PC-3 (cell line): Measurements from ENCODE around the gene CNIH4. TPM values are rescaled to one million over a fixed set of nuclear protein-coding genes. Genes with fewer than 3 reads are reported as not detected.

Experiments used
- ATAC-seq: fragments of 200-7000 bp; cut with Tn5 transposase; 2 replicates; pipeline ENCODE4 v1.9.1; 2020; ENCODE audit warnings: mild to moderate bottlenecking, moderate library complexity
- BruUV-seq: library from RNA; stranded (reverse); fragments of 400-500 nt; replicated peaks from 2 replicates; lab custom pipeline; 2021; lab: Mats Ljungman, UMichigan
- CTCF ChIA-PET: fragments of 300-600 bp; sonication (Branson Sonifier 250); formaldehyde crosslinking; loops from one replicate; lab custom pipeline; 2022; ENCODE audit warnings: antibody characterized with exemption; lab: Charles Lee
- POLR2A ChIA-PET: fragments of 300-600 bp; sonication (Branson Sonifier 250); formaldehyde crosslinking; loops from one replicate; lab custom pipeline; 2022; ENCODE audit warnings: antibody characterized with exemption; ENCODE audit not compliant: unreplicated experiment; lab: Charles Lee
- DNase-seq: peaks from one replicate; pipeline ENCODE4 v3.0.0-alpha.2; 2015
- H2AFZ ChIP-seq: fragments of 300-600 bp; sonication (generic); 2 replicates; pipeline ENCODE4 v1.6.0; 2016; ENCODE audit warnings: antibody characterized with exemption, low read length
- H3F3A ChIP-seq: fragments of 300-600 bp; sonication (generic); one replicate; pipeline ENCODE4 v1.6.0; 2017; ENCODE audit warnings: antibody characterized with exemption, low read length, control low read depth, mild to moderate bottlenecking; ENCODE audit not compliant: unreplicated experiment
- H3K27ac ChIP-seq: fragments of 300-600 bp; sonication (generic); 2 replicates; pipeline ENCODE4 v1.5.1; 2016; ENCODE audit warnings: mild to moderate bottlenecking, low read length
- H3K27me3 ChIP-seq: fragments of 300-600 bp; sonication (generic); 2 replicates; pipeline ENCODE4 v1.6.1; 2016; ENCODE audit warnings: low read length, mixed read lengths
- H3K36me3 ChIP-seq: fragments of 300-600 bp; sonication (generic); 2 replicates; pipeline ENCODE4 v1.6.1; 2016; ENCODE audit warnings: low read depth, mixed run types, low read length, mixed read lengths
- H3K4me1 ChIP-seq: fragments of 300-600 bp; sonication (generic); 2 replicates; pipeline ENCODE4 v1.5.1; 2016; ENCODE audit warnings: low read length; ENCODE audit not compliant: insufficient read depth
- H3K4me2 ChIP-seq: fragments of 300-600 bp; sonication (generic); 2 replicates; pipeline ENCODE4 v1.6.0; 2016; ENCODE audit warnings: low read length
- H3K4me3 ChIP-seq: fragments of 300-600 bp; sonication (generic); 2 replicates; pipeline ENCODE4 v1.5.1; 2016; ENCODE audit warnings: mild to moderate bottlenecking, low read length, mixed read lengths
- H3K79me2 ChIP-seq: fragments of 300-600 bp; sonication (generic); 2 replicates; pipeline ENCODE4 v1.6.1; 2017; ENCODE audit warnings: low read length, mixed read lengths
- H3K9ac ChIP-seq: fragments of 300-600 bp; sonication (generic); 2 replicates; pipeline ENCODE4 v1.6.0; 2016; ENCODE audit warnings: mild to moderate bottlenecking, low read length
- H3K9me2 ChIP-seq: fragments of 300-600 bp; sonication (generic); replicated peaks from 2 replicates; pipeline ENCODE4 v1.6.1; 2016; ENCODE audit warnings: mixed run types, low read length, mixed read lengths
- H3K9me3 ChIP-seq: fragments of 300-600 bp; sonication (generic); 2 replicates; pipeline ENCODE4 v1.6.1; 2016; ENCODE audit warnings: low read length, mixed read lengths
- H4K20me1 ChIP-seq: fragments of 300-600 bp; sonication (generic); 2 replicates; pipeline ENCODE4 v1.6.1; 2016; ENCODE audit warnings: low read length, mixed read lengths
- CTCF ChIP-seq: fragments of 300-600 bp; sonication (generic); conservative IDR thresholded peaks from 2 replicates; pipeline ENCODE4 v1.5.1; 2017; ENCODE audit warnings: antibody characterized with exemption, low read depth, mild to moderate bottlenecking, low read length
- EZH2 ChIP-seq: fragments of 300-600 bp; sonication (generic); IDR thresholded peaks from one replicate; pipeline ENCODE4 v1.6.1; 2017; ENCODE audit warnings: antibody characterized with exemption, mild to moderate bottlenecking, low read length; ENCODE audit not compliant: unreplicated experiment
- EZH2phosphoT487 ChIP-seq: fragments of 300-600 bp; sonication (generic); IDR thresholded peaks from 2 replicates; pipeline ENCODE4 v1.6.1; 2018; ENCODE audit warnings: mild to moderate bottlenecking, antibody characterized with exemption, low read length, borderline replicate concordance
- intact Hi-C: fragments of 100-400 bp; cut with micrococcal nuclease; formaldehyde crosslinking; loops from 2 replicates; pipeline ENCODE4 v1.9.0; 2023
- total RNA-seq: library from RNA; depleted of rRNA; stranded (reverse); fragments of >200 nt; gene quantifications from 2 replicates; pipeline ENCODE4 v1.2.3, GENCODE V29; 2014

The CNIH4 gene
- total RNA-seq, 1 experiment from 2014 or later: 89.9 TPM

GRCh38 chr1:224387302-224387912 is 30.7 kb downstream of the CNIH4 start:
- Histone ChIP-seq H2AFZ (no peak overlapping the region), H3K9me3 (no peaks in the 10 kb centered on the region), H3K9ac (no peak overlapping the region), H3K79me2 (no peaks in the 10 kb centered on the region), H3K4me2 (no peak overlapping the region), H3F3A (no peaks in the 10 kb centered on the region), H4K20me1 (no peaks in the 10 kb centered on the region), H3K27ac (no peak overlapping the region), H3K4me1 (no peaks in the 10 kb centered on the region), H3K27me3 (no peaks in the 10 kb centered on the region), H3K4me3 (no peak overlapping the region), H3K9me2 (no peaks in the 10 kb centered on the region), H3K36me3 (peaks cover 59% of the 10 kb centered on the region)
- no peak for TF ChIP-seq CTCF
- no peak for TF ChIP-seq EZH2
- no peak for TF ChIP-seq EZH2phosphoT487
- DNase-seq (no peak), ATAC-seq (peak; percentile 72)
- intact Hi-C loops: no loop called here
- ChIA-PET POLR2A (interaction anchor here (0.6 kb wide), 1 partner anchor 22 kb away, joined by 4 read pairs; no protein-coding TSS in a partner anchor), CTCF (no interaction called here)
- no TSS peak for BruUV-seq

- Histone ChIP-seq H2AFZ (no peak overlapping the region), H4K20me1 (no peaks in the 10 kb centered on the region), H3K9ac (no peak overlapping the region), H3K36me3 (peaks cover 64% of the 10 kb centered on the region), H3F3A (no peaks in the 10 kb centered on the region), H3K9me2 (no peaks in the 10 kb centered on the region), H3K79me2 (no peaks in the 10 kb centered on the region), H3K9me3 (no peaks in the 10 kb centered on the region), H3K27me3 (no peaks in the 10 kb centered on the region), H3K4me1 (no peaks in the 10 kb centered on the region), H3K4me2 (no peak overlapping the region), H3K27ac (no peak overlapping the region), H3K4me3 (no peak overlapping the region)
- CTCF ChIA-PET: no interaction called here
- POLR2A ChIA-PET: interaction anchor here (0.6 kb wide), 1 partner anchor 22 kb away, joined by 4 read pairs; no protein-coding TSS in a partner anchor
- BruUV-seq: no TSS peak
- TF ChIP-seq EZH2phosphoT487: no peak
- TF ChIP-seq CTCF: no peak
- TF ChIP-seq EZH2: no peak
- intact Hi-C loops: no loop called here
- ATAC-seq: no peak
- DNase-seq: no peak
Measured at GRCh38 chr1:224387943-224388342, 31.3 kb downstream of the CNIH4 start.

GRCh38 chr1:224390517-224390916 is 33.8 kb downstream of the CNIH4 start:
- Histone ChIP-seq H3K4me1 (no peaks in the 10 kb centered on the region), H3K36me3 (peaks cover 77% of the 10 kb centered on the region), H3K9me2 (no peaks in the 10 kb centered on the region), H3K27me3 (no peaks in the 10 kb centered on the region), H3K9me3 (no peaks in the 10 kb centered on the region), H4K20me1 (no peaks in the 10 kb centered on the region), H2AFZ (no peak overlapping the region), H3K9ac (no peak overlapping the region), H3K27ac (no peak overlapping the region), H3K4me3 (no peak overlapping the region), H3K79me2 (no peaks in the 10 kb centered on the region), H3F3A (no peaks in the 10 kb centered on the region), H3K4me2 (no peak overlapping the region)
- DNase-seq: no peak
- intact Hi-C loops: no loop called here
- CTCF ChIA-PET: no interaction called here
- no TSS peak for BruUV-seq
- no peak for TF ChIP-seq EZH2
- TF ChIP-seq CTCF: no peak
- no peak for TF ChIP-seq EZH2phosphoT487
- POLR2A ChIA-PET: no interaction called here
- no peak for ATAC-seq
